ENCODE results near the gene NT5C. TPM values are rescaled to one million over a fixed set of nuclear protein-coding genes. Genes with fewer than 3 reads are reported as not detected.

NT5C gene
- total RNA-seq, 3 donors from 2014 or later = 79.6 to 106 (median 91.4) TPM

GRCh38 chr17:75152922-75153779 is 21.6 kb upstream of the NT5C start:
- intact Hi-C loops (cut with DNase I; ENCODE audit: low total_unique reads) = no loop called here
- no peak for TF ChIP-seq CTCF (IDR thresholded peaks at IDR 0.05)
- TF ChIP-seq POLR2AphosphoS5 (IDR thresholded peaks at IDR 0.05) = no peak
- no peak for TF ChIP-seq POLR2A (IDR thresholded peaks at IDR 0.05)
- DNase-seq (ENCODE audit: low spot score in 2 of 2) = no peak
- H3K27ac ChIP-seq = peak overlapping the region in 1 of 2 donors; percentile 40
- H3K36me3 ChIP-seq = no peaks in the 10 kb centered on the region
- H3K4me1 ChIP-seq = no peaks in the 10 kb centered on the region
- no peaks in the 10 kb centered on the region for H3K27me3 ChIP-seq
- no peaks in the 10 kb centered on the region for H3K9me3 ChIP-seq
- peak overlapping the region; percentile 77 to 92 (median 86) for H3K4me3 ChIP-seq

GRCh38 chr17:75152523-75152921 is 21.0 kb upstream of the NT5C start:
- DNase-seq (ENCODE audit: low spot score in 2 of 2) = no peak
- Histone ChIP-seq H3K27me3 (no peaks in the 10 kb centered on the region), H3K36me3 (no peaks in the 10 kb centered on the region), H3K27ac (no peak overlapping the region), H3K4me1 (no peaks in the 10 kb centered on the region), H3K9me3 (no peaks in the 10 kb centered on the region), H3K4me3 (no peak overlapping the region)
- no peak for TF ChIP-seq POLR2A (IDR thresholded peaks at IDR 0.05)
- no peak for TF ChIP-seq POLR2AphosphoS5 (IDR thresholded peaks at IDR 0.05)
- TF ChIP-seq CTCF (IDR thresholded peaks at IDR 0.05) = no peak
- intact Hi-C loops (cut with DNase I; ENCODE audit: low total_unique reads) = no loop called here

GRCh38 chr17:75151930-75152329 is 20.4 kb upstream of the NT5C start:
- Histone ChIP-seq H3K27ac (no peak overlapping the region), H3K4me1 (no peaks in the 10 kb centered on the region), H3K9me3 (no peaks in the 10 kb centered on the region), H3K36me3 (no peaks in the 10 kb centered on the region), H3K27me3 (no peaks in the 10 kb centered on the region), H3K4me3 (no peak overlapping the region)
- TF ChIP-seq POLR2A (IDR thresholded peaks at IDR 0.05) = no peak
- no peak for TF ChIP-seq POLR2AphosphoS5 (IDR thresholded peaks at IDR 0.05)
- TF ChIP-seq CTCF (IDR thresholded peaks at IDR 0.05) = no peak
- intact Hi-C loops (cut with DNase I; ENCODE audit: low total_unique reads) = no loop called here
- DNase-seq (ENCODE audit: low spot score in 2 of 2) = no peak

GRCh38 chr17:75147878-75148546 is 16.5 kb upstream of the NT5C start:
- H3K4me1 ChIP-seq = no peaks in the 10 kb centered on the region
- TF ChIP-seq POLR2A (IDR thresholded peaks at IDR 0.05) (no peak), CTCF (IDR thresholded peaks at IDR 0.05) (no peak), POLR2AphosphoS5 (IDR thresholded peaks at IDR 0.05) (no peak)
- DNase-seq (ENCODE audit: low spot score in 2 of 2) = no peak
- no peaks in the 10 kb centered on the region for H3K9me3 ChIP-seq
- no peak overlapping the region for H3K27ac ChIP-seq
- intact Hi-C loops (cut with DNase I; ENCODE audit: low total_unique reads) = no loop called here
- no peaks in the 10 kb centered on the region for H3K36me3 ChIP-seq
- H3K27me3 ChIP-seq = no peaks in the 10 kb centered on the region
- no peak overlapping the region for H3K4me3 ChIP-seq

- intact Hi-C loops (cut with DNase I; ENCODE audit: low total_unique reads) = no loop called here
- H3K36me3 ChIP-seq = no peaks in the 10 kb centered on the region
- H3K4me3 ChIP-seq = no peak overlapping the region
- DNase-seq (ENCODE audit: low spot score in 2 of 2) = no peak
- H3K27ac ChIP-seq = no peak overlapping the region
- H3K4me1 ChIP-seq = no peaks in the 10 kb centered on the region
- no peaks in the 10 kb centered on the region for H3K9me3 ChIP-seq
- TF ChIP-seq CTCF (IDR thresholded peaks at IDR 0.05) (no peak), POLR2AphosphoS5 (IDR thresholded peaks at IDR 0.05) (no peak), POLR2A (IDR thresholded peaks at IDR 0.05) (no peak)
- no peaks in the 10 kb centered on the region for H3K27me3 ChIP-seq
Measured at GRCh38 chr17:75146592-75146991, 15.1 kb upstream of the NT5C start.
